ENCODE measurements around the gene RPL10A. TPM values are rescaled to one million over a fixed set of nuclear protein-coding genes. Genes with fewer than 3 reads are reported as not detected.
"Not testable (repeated sequence)": the region's sequence is repeated elsewhere in the genome, so short reads cannot be mapped to it uniquely, and the experiment has no call there.

Gene RPL10A
- total RNA-seq, 1 experiment from 2014 or later = 828 TPM

DNA sequence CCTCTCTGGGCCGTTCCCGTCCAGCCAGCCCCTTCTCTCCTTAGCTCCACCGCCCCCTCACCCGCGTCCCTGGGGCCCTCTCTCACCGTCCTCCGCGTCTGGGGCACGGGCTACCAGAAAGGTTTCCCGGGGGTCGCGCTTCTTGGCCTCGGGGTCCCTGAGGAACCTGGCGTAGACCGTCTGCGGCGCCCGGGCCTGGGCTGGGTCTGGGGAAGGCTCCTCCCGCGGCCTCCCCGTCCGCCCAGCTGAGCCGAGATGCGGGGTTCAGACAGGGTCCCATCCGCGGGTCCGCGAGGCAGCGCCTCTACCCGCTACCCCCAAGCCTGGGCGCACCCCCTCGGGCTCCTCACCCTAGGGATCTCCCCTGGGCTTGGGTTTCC, 43.4 kb downstream of the RPL10A start:
- H3K4me3 Mint-ChIP-seq (ENCODE audit: low read depth, unreplicated experiment) = no peak overlapping the region
- H3K36me3 Mint-ChIP-seq (ENCODE audit: insufficient read depth, unreplicated experiment) = no peaks in the 10 kb centered on the region
- no peak overlapping the region for H3K27ac Mint-ChIP-seq (ENCODE audit: unreplicated experiment)
- no peaks in the 10 kb centered on the region for H3K9me3 Mint-ChIP-seq (ENCODE audit: low read depth, unreplicated experiment)
- intact Hi-C loops (cut with micrococcal nuclease; ENCODE audit: unreplicated experiment) = no loop called here
- H3K27me3 Mint-ChIP-seq (ENCODE audit: unreplicated experiment) = peaks cover 51% of the 10 kb centered on the region
- BruUV-seq (replicated peaks) = no TSS peak
- H3K4me1 Mint-ChIP-seq (ENCODE audit: low read depth, unreplicated experiment) = no peaks in the 10 kb centered on the region
- no peak for DNase-seq
- CTCF ChIA-PET = interaction anchor here (0.6 kb wide), 2 partner anchors 11 to 257 kb away, joined by 4 read pairs; no protein-coding TSS in a partner anchor
- TF ChIP-seq, protein P1, sequence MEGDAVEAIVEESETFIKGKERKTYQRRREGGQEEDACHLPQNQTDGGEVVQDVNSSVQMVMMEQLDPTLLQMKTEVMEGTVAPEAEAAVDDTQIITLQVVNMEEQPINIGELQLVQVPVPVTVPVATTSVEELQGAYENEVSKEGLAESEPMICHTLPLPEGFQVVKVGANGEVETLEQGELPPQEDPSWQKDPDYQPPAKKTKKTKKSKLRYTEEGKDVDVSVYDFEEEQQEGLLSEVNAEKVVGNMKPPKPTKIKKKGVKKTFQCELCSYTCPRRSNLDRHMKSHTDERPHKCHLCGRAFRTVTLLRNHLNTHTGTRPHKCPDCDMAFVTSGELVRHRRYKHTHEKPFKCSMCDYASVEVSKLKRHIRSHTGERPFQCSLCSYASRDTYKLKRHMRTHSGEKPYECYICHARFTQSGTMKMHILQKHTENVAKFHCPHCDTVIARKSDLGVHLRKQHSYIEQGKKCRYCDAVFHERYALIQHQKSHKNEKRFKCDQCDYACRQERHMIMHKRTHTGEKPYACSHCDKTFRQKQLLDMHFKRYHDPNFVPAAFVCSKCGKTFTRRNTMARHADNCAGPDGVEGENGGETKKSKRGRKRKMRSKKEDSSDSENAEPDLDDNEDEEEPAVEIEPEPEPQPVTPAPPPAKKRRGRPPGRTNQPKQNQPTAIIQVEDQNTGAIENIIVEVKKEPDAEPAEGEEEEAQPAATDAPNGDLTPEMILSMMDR (IDR thresholded peaks at IDR 0.05; ENCODE audit: unreplicated experiment) = no peak

DNA sequence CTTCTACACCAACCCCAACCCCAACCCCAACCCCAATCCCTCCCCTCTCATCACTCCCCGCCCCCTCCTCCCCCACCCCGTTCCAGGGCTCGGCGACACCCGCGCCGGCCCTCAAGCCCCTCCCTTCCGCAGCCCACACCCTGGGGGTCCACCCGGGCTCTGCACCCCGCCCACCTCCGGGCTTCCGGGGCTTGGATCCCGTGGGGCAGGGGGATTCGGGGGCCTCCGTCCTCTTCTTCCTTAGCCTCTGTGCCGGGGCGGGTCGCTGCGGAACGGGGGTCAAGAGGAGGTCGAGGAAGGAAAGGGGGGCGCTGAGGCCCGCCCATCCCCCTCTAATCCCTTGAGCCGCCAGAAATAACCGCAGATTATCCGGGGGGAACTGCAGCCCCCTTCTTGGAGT, 43.8 kb downstream of the RPL10A start:
- intact Hi-C loops (cut with micrococcal nuclease; ENCODE audit: unreplicated experiment) = no loop called here
- Mint-ChIP-seq H3K36me3 (ENCODE audit: insufficient read depth, unreplicated experiment) (no peaks in the 10 kb centered on the region), H3K4me1 (ENCODE audit: low read depth, unreplicated experiment) (no peaks in the 10 kb centered on the region), H3K27me3 (ENCODE audit: unreplicated experiment) (peaks cover 46% of the 10 kb centered on the region), H3K9me3 (ENCODE audit: low read depth, unreplicated experiment) (no peaks in the 10 kb centered on the region), H3K27ac (ENCODE audit: unreplicated experiment) (no peak overlapping the region), H3K4me3 (ENCODE audit: low read depth, unreplicated experiment) (no peak overlapping the region)
- TF ChIP-seq, protein P1 (IDR thresholded peaks at IDR 0.05; ENCODE audit: unreplicated experiment) = no peak
- no TSS peak for BruUV-seq (replicated peaks)
- no peak for DNase-seq
- CTCF ChIA-PET = interaction anchor here (0.6 kb wide), 2 partner anchors 11 to 257 kb away, joined by 4 read pairs; no protein-coding TSS in a partner anchor

DNA sequence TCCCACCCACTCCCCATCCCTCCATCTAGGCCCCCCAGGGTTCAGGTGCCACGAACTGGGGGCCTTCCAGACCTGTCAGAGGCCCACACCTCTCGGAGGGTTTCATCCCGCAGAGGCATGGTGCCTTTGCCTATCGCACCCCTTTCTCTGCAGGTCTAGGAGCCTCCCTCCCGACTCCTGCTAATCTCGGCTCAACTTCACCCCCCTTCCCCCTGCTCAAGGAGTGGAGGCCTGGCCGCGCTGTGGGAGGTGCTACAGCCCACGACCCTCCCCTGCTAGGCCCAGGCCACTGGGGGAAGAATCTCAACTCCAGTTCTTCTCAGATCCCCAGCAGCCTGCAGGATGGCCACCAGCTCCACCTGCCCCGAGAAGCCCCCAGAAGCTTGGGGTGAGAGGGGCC, 44.5 kb downstream of the RPL10A start, which contains the start of gene TULP1:
TSS of gene TULP1 (minus strand) at position 157 of the 400 bp plus-strand sequence. CDS start at position 119, 38 bp downstream.
- Mint-ChIP-seq H3K27ac (ENCODE audit: unreplicated experiment) (no peak within 1 kb of the TSS), H3K4me1 (ENCODE audit: low read depth, unreplicated experiment) (no peaks in the 10 kb centered on the region), H3K27me3 (ENCODE audit: unreplicated experiment) (peaks cover 46% of the 10 kb centered on the region), H3K9me3 (ENCODE audit: low read depth, unreplicated experiment) (no peaks in the 10 kb centered on the region), H3K36me3 (ENCODE audit: insufficient read depth, unreplicated experiment) (no peaks in the 10 kb centered on the region), H3K4me3 (ENCODE audit: low read depth, unreplicated experiment) (no peak within 1 kb of the TSS)
- TF ChIP-seq, protein P1 (IDR thresholded peaks at IDR 0.05; ENCODE audit: unreplicated experiment) = no peak
- no TSS peak for BruUV-seq (replicated peaks)
- intact Hi-C loops (cut with micrococcal nuclease; ENCODE audit: unreplicated experiment) = no loop called here
- CTCF ChIA-PET = no interaction called here
- no peak for DNase-seq

DNA sequence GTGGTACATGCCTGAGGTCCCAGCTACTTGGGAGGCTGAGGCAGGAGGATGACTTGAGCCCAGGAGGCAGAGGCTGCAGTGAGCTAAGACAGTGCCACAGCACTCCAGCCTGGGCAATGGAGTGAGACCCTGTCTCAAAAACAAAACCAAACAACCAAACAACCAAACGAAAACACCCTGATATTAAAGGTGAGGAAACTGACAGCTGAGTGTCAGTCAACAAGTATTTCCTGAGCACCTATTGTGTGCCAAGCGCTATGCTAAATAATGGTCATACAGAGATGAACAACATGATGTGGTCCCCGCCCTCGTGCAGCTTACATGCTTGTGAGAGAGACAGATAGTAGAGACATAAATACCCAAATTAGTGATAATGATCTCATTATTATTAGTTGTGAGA, 46.4 kb downstream of the RPL10A start:
- Mint-ChIP-seq H3K27ac (ENCODE audit: unreplicated experiment) (no peak overlapping the region), H3K9me3 (ENCODE audit: low read depth, unreplicated experiment) (no peaks in the 10 kb centered on the region)
- CTCF ChIA-PET = interaction anchor here (0.6 to 1.5 kb wide), 2 partner anchors 10 to 819 kb away, joined by 3 to 7 read pairs; no protein-coding TSS in a partner anchor

DNA sequence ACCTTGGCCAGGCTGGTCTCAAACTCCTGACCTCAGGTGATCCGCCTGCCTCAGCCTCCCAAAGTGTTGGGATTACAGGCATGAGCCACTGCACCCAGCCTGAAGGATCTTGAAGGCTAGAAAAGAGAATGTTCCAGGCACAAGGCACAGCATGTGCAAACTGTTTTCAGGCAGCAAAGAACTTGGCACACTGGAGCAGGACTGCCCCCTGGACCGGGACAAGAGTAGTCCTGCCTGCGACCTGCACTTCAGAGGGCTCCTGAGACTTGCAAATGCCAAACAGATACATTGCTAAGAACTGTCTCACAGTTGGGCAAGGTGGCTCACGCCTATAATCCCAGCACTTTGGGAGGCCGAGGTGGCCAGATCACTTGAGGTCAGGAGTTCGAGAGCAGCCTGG, 47.7 kb downstream of the RPL10A start:
- H3K9me3 Mint-ChIP-seq (ENCODE audit: low read depth, unreplicated experiment); H3K36me3 Mint-ChIP-seq (ENCODE audit: insufficient read depth, unreplicated experiment); BruUV-seq (replicated peaks); H3K4me1 Mint-ChIP-seq (ENCODE audit: low read depth, unreplicated experiment); H3K4me3 Mint-ChIP-seq (ENCODE audit: low read depth, unreplicated experiment); DNase-seq; intact Hi-C loops (cut with micrococcal nuclease; ENCODE audit: unreplicated experiment); H3K27ac Mint-ChIP-seq (ENCODE audit: unreplicated experiment): not testable (repeated sequence)
- H3K27me3 Mint-ChIP-seq (ENCODE audit: unreplicated experiment) = peaks cover 38% of the 10 kb centered on the region
- CTCF ChIA-PET = interaction anchor here (0.7 to 1.7 kb wide), 2 partner anchors 8 to 223 kb away, joined by 3 to 6 read pairs; no protein-coding TSS in a partner anchor

More for the DNA sequence above, 46.4 kb downstream of the RPL10A start:
- TF ChIP-seq, protein P1 (IDR thresholded peaks at IDR 0.05; ENCODE audit: unreplicated experiment) = no peak
- Mint-ChIP-seq H3K27me3 (ENCODE audit: unreplicated experiment) (peaks cover 38% of the 10 kb centered on the region), H3K4me1 (ENCODE audit: low read depth, unreplicated experiment) (no peaks in the 10 kb centered on the region), H3K4me3 (ENCODE audit: low read depth, unreplicated experiment) (no peak overlapping the region), H3K36me3 (ENCODE audit: insufficient read depth, unreplicated experiment) (no peaks in the 10 kb centered on the region)
- BruUV-seq (replicated peaks) = no TSS peak
- intact Hi-C loops (cut with micrococcal nuclease; ENCODE audit: unreplicated experiment) = no loop called here
- DNase-seq = no peak

All from Calu3 (cell line).